OCI-LY7 (cell line): ENCODE data around the gene KSR1. TPM values are rescaled to one million over a fixed set of nuclear protein-coding genes. Genes with fewer than 3 reads are reported as not detected.

Source experiments
- BruUV-seq: library from RNA; stranded (reverse); fragments of 400-500 nt; replicated peaks from 2 replicates; lab custom pipeline; 2021; lab: Mats Ljungman, UMichigan
- CTCF ChIA-PET: fragments of 300-600 bp; sonication (Branson Sonifier 250); formaldehyde crosslinking; loops from one replicate; lab custom pipeline; 2022; ENCODE audit warnings: antibody characterized with exemption; ENCODE audit not compliant: unreplicated experiment; lab: Charles Lee
- POLR2A ChIA-PET: fragments of 300-600 bp; sonication (Branson Sonifier 250); formaldehyde crosslinking; loops from one replicate; lab custom pipeline; 2022; ENCODE audit warnings: antibody characterized with exemption; lab: Charles Lee
- DNase-seq: peaks from one replicate; pipeline ENCODE4 v3.0.0-alpha.2; 2015; ENCODE audit warnings: low spot score
- H2AFZ ChIP-seq: fragments of 200-600 bp; sonication (generic), shearing (Covaris generic); 2 replicates; pipeline ENCODE4 v1.6.1; 2014; ENCODE audit warnings: mild to moderate bottlenecking, antibody characterized with exemption, low read length, moderate library complexity
- H3K27ac ChIP-seq: fragments of 200-600 bp; sonication (generic); 2 replicates; pipeline ENCODE4 v1.5.1; 2014; ENCODE audit warnings: mixed run types, low read depth, mild to moderate bottlenecking, moderate library complexity, low read length, inconsistent platforms; ENCODE audit not compliant: poor library complexity, severe bottlenecking
- H3K36me3 ChIP-seq: fragments of 200-600 bp; sonication (generic); 2 replicates; pipeline ENCODE4 v1.6.1; 2014; ENCODE audit warnings: mild to moderate bottlenecking, antibody characterized with exemption, low read length, moderate library complexity, mixed read lengths; ENCODE audit not compliant: insufficient read depth
- H3K4me1 ChIP-seq: fragments of 200-600 bp; sonication (generic); 2 replicates; pipeline ENCODE4 v1.5.1; 2014; ENCODE audit warnings: mild to moderate bottlenecking, low read length; ENCODE audit not compliant: insufficient read depth, poor library complexity, severe bottlenecking
- H3K4me2 ChIP-seq: fragments of 200-600 bp; sonication (generic); 2 replicates; pipeline ENCODE4 v1.6.1; 2014; ENCODE audit warnings: mild to moderate bottlenecking, low read length
- H3K4me3 ChIP-seq: fragments of 200-600 bp; sonication (generic); 2 replicates; pipeline ENCODE4 v1.5.1; 2014; ENCODE audit warnings: mild to moderate bottlenecking, low read depth, low read length; ENCODE audit not compliant: poor library complexity, severe bottlenecking
- H3K79me2 ChIP-seq: fragments of 200-600 bp; sonication (generic); 2 replicates; pipeline ENCODE4 v1.6.1; 2016; ENCODE audit warnings: low read depth, mild to moderate bottlenecking, low read length, moderate library complexity, mixed read lengths; ENCODE audit not compliant: insufficient read depth
- H3K9me2 ChIP-seq: fragments of 200-600 bp; sonication (generic); 2 replicates; pipeline ENCODE4 v1.6.1; 2016; ENCODE audit warnings: mild to moderate bottlenecking, low read length, mixed read lengths; ENCODE audit not compliant: insufficient read depth
- H3K9me3 ChIP-seq: fragments of 200-600 bp; sonication (generic); 2 replicates; pipeline ENCODE4 v1.6.1; 2014; ENCODE audit warnings: mild to moderate bottlenecking, mixed run types, low read length, mixed read lengths
- H4K20me1 ChIP-seq: fragments of 200-600 bp; sonication (generic); 2 replicates; pipeline ENCODE4 v1.6.1; 2014; ENCODE audit warnings: mild to moderate bottlenecking, antibody characterized with exemption, low read length, moderate library complexity, mixed read lengths; ENCODE audit not compliant: insufficient read depth
- EZH2phosphoT487 ChIP-seq: fragments of 200-600 bp; sonication (generic); IDR thresholded peaks from 2 replicates; pipeline ENCODE4 v1.6.1; 2018; ENCODE audit warnings: low read depth, borderline replicate concordance, mild to moderate bottlenecking, mixed run types, antibody characterized with exemption, low read length, moderate library complexity, mixed read lengths
- intact Hi-C: fragments of 100-400 bp; cut with micrococcal nuclease; formaldehyde crosslinking; loops from one replicate; pipeline ENCODE4 v1.10.0; 2022; ENCODE audit not compliant: unreplicated experiment
- total RNA-seq, 2 experiments: library from RNA; depleted of rRNA in 1 of 2; stranded (reverse); fragments of >200 nt in 1 of 2; shearing (Covaris generic) in 1 of 2; gene quantifications; 2 replicates each; pipeline ENCODE4 v1.2.3, GENCODE V29; 2014 to 2022
- TF ChIP-seq, protein P1 (sequence below): fragments of 200-600 bp; sonication (generic); conservative IDR thresholded peaks from 2 replicates; pipeline ENCODE4 v1.5.1; 2014; ENCODE audit warnings: mild to moderate bottlenecking, antibody characterized with exemption, low read length, moderate library complexity, mixed read lengths

Gene KSR1
- total RNA-seq, 2 experiments from 2014 or later, result 2.2 to 4.1 TPM

DNA sequence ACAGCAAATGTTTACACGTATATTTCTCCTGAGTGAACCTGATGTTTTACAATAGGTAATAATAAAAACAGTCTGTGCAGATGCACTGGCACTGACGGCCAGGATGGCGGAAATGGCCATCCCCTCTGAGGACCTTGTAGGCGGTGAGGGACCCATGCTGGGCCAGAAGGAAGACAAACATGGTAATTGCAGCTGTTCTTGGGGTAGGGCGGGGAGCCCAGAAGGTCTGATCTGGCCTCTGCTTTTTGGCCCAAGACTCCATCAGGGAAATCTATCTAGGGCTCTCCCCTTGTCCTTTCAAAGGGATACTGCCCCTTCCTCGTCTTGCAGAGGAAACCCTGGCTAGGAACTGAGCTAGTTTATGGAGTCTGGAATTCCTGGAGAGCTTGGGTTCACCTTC is 167.4 kb downstream of the KSR1 start:
- H3K9me3 ChIP-seq, result 0 out of 2 replicates have a peak, but pooled peaks cover 4% of the 10 kb centered on the region
- no peak overlapping the region for H3K27ac ChIP-seq
- intact Hi-C loops, result no loop called here
- POLR2A ChIA-PET, result no interaction called here
- H4K20me1 ChIP-seq, result no peaks in the 10 kb centered on the region
- H3K9me2 ChIP-seq, result no peaks in the 10 kb centered on the region
- H3K4me1 ChIP-seq, result no peaks in the 10 kb centered on the region
- no peak overlapping the region for H3K4me3 ChIP-seq
- no peak for DNase-seq
- CTCF ChIA-PET, result interaction anchor here (0.6 kb wide), 2 partner anchors 8 to 15 kb away, joined by 3 read pairs; no protein-coding TSS in a partner anchor
- TF ChIP-seq EZH2phosphoT487, result no peak
- TF ChIP-seq, protein P1, sequence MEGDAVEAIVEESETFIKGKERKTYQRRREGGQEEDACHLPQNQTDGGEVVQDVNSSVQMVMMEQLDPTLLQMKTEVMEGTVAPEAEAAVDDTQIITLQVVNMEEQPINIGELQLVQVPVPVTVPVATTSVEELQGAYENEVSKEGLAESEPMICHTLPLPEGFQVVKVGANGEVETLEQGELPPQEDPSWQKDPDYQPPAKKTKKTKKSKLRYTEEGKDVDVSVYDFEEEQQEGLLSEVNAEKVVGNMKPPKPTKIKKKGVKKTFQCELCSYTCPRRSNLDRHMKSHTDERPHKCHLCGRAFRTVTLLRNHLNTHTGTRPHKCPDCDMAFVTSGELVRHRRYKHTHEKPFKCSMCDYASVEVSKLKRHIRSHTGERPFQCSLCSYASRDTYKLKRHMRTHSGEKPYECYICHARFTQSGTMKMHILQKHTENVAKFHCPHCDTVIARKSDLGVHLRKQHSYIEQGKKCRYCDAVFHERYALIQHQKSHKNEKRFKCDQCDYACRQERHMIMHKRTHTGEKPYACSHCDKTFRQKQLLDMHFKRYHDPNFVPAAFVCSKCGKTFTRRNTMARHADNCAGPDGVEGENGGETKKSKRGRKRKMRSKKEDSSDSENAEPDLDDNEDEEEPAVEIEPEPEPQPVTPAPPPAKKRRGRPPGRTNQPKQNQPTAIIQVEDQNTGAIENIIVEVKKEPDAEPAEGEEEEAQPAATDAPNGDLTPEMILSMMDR, result no peak
- H3K79me2 ChIP-seq, result no peaks in the 10 kb centered on the region
- H3K4me2 ChIP-seq, result no peak overlapping the region
- H2AFZ ChIP-seq, result no peak overlapping the region
- H3K36me3 ChIP-seq, result no peaks in the 10 kb centered on the region
- BruUV-seq, result no TSS peak

DNA sequence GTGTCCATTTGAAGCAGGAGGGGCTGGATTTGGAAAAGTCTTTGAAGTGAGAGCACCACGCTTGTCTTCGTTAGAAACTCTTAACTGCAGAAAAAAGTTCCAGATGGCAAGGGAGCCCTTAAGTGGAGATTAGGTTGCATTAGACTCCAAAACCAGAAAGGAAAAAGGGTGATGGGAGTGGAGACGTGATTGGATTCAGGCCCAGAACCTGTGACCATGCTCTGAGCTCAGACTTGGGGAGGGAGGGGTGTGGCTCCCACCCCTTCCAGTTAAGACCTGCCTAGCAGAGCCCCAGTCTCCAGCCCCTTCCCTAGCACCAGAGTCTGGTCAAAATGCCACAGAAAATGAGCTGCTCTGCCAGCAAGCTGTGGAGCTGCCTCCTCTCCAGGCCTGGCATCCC is 168.3 kb downstream of the KSR1 start:
- intact Hi-C loops, result no loop called here
- H2AFZ ChIP-seq, result no peak overlapping the region
- no TSS peak for BruUV-seq
- ChIA-PET CTCF (no interaction called here), POLR2A (interaction anchor here (0.6 kb wide), 1 partner anchor 282 kb away, joined by 3 read pairs; no protein-coding TSS in a partner anchor)
- H3K4me1 ChIP-seq, result no peaks in the 10 kb centered on the region
- TF ChIP-seq, protein P1, result no peak
- TF ChIP-seq EZH2phosphoT487, result no peak
- H3K4me3 ChIP-seq, result no peak overlapping the region
- H3K9me3 ChIP-seq, result 0 out of 2 replicates have a peak, but pooled peaks cover 4% of the 10 kb centered on the region
- DNase-seq, result no peak
- H4K20me1 ChIP-seq, result no peaks in the 10 kb centered on the region
- no peak overlapping the region for H3K27ac ChIP-seq
- no peak overlapping the region for H3K4me2 ChIP-seq
- no peaks in the 10 kb centered on the region for H3K79me2 ChIP-seq
- no peaks in the 10 kb centered on the region for H3K36me3 ChIP-seq
- no peaks in the 10 kb centered on the region for H3K9me2 ChIP-seq

DNA sequence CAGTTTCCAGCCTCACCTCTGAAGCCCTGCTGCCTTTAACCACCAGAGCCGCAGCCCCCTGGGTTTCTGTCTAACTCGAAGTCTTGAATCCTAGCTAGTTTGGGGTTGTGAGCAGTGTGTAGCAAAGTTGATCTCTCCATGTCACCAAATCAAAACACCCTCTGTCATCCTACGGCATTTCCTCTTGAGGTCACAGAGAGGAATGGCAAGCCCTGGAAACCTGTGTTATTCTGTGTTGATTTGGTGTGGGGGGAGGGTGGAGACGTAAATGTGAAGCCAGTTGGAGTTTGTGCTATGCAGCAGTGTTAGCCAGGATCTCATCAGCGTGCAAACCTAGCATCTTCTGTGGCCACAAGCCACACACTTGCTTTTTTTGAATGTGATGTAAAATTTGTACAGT is 169.6 kb downstream of the KSR1 start:
- DNase-seq, result no peak
- Histone ChIP-seq H3K36me3 (no peaks in the 10 kb centered on the region), H3K9me2 (no peaks in the 10 kb centered on the region), H4K20me1 (no peaks in the 10 kb centered on the region), H2AFZ (no peak overlapping the region), H3K4me2 (no peak overlapping the region), H3K4me1 (no peaks in the 10 kb centered on the region), H3K4me3 (no peak overlapping the region), H3K9me3 (0 out of 2 replicates have a peak, but pooled peaks cover 4% of the 10 kb centered on the region), H3K79me2 (no peaks in the 10 kb centered on the region), H3K27ac (no peak overlapping the region)
- ChIA-PET CTCF (no interaction called here), POLR2A (no interaction called here)
- intact Hi-C loops, result no loop called here
- TF ChIP-seq, protein P1, result no peak
- TF ChIP-seq EZH2phosphoT487, result no peak
- BruUV-seq, result no TSS peak
